IMR-90 (cell line): ENCODE results near the gene NGEF. TPM values are rescaled to one million over a fixed set of nuclear protein-coding genes. Genes with fewer than 3 reads are reported as not detected.

ENCODE experiments used
- ATAC-seq: fragments of 200-7000 bp; cut with Tn5 transposase; 2 replicates; pipeline ENCODE4 v1.9.1; 2020; ENCODE audit warnings: low read depth, mild to moderate bottlenecking, moderate library complexity
- BruUV-seq: library from RNA; stranded (reverse); fragments of 400-500 nt; replicated peaks from 2 replicates; lab custom pipeline; 2021; lab: Mats Ljungman, UMichigan
- CTCF ChIA-PET: fragments of 300-600 bp; formaldehyde crosslinking; extraction: SDS; loops from one replicate; lab custom pipeline; 2021; ENCODE audit warnings: antibody characterized with exemption; lab: Yijun Ruan, JAX
- POLR2A ChIA-PET: fragments of 300-600 bp; sonication (Branson Sonifier 250); formaldehyde crosslinking; loops from one replicate; lab custom pipeline; 2022; ENCODE audit warnings: antibody characterized with exemption; ENCODE audit not compliant: unreplicated experiment; lab: Charles Lee
- DNase-seq: peaks from one replicate; pipeline ENCODE4 v3.0.0; 2013
- H2AFZ ChIP-seq: replicated peaks from 2 replicates; pipeline ENCODE3; 2013; ENCODE audit warnings: low read length, mild to moderate bottlenecking; ENCODE audit not compliant: poor library complexity
- H2AK5ac ChIP-seq: 2 replicates; pipeline ENCODE4 v1.6.1; 2013; ENCODE audit warnings: low read depth, low read length, inconsistent platforms
- H2AK9ac ChIP-seq: replicated peaks from 2 replicates; pipeline ENCODE3; 2013; ENCODE audit warnings: mild to moderate bottlenecking, low read depth, low read length, moderate library complexity; ENCODE audit not compliant: poor library complexity
- H2BK120ac ChIP-seq: 2 replicates; pipeline ENCODE4 v1.6.1; 2013; ENCODE audit warnings: low read depth, low read length, inconsistent platforms
- H2BK15ac ChIP-seq: 3 replicates; pipeline ENCODE4 v1.6.1; 2013; ENCODE audit warnings: low read depth, low read length, inconsistent platforms
- H2BK20ac ChIP-seq: 2 replicates; pipeline ENCODE4 v1.6.1; 2013; ENCODE audit warnings: low read depth, mild to moderate bottlenecking, inconsistent platforms, low read length, moderate library complexity
- H2BK5ac ChIP-seq: 2 replicates; pipeline ENCODE4 v1.6.1; 2013; ENCODE audit warnings: mild to moderate bottlenecking, low read depth, low read length, inconsistent platforms; ENCODE audit not compliant: poor library complexity, severe bottlenecking
- H3K14ac ChIP-seq: replicated peaks from 2 replicates; pipeline ENCODE4 v1.6.1; 2013; ENCODE audit warnings: low read depth, low read length, inconsistent platforms
- H3K18ac ChIP-seq: 2 replicates; pipeline ENCODE4 v1.6.1; 2013; ENCODE audit warnings: low read depth, low read length, control low read depth
- H3K23ac ChIP-seq: 2 replicates; pipeline ENCODE4 v1.6.1; 2013; ENCODE audit warnings: low read depth, low read length, inconsistent platforms
- H3K27ac ChIP-seq: 2 replicates; pipeline ENCODE4 v1.5.1; 2013; ENCODE audit warnings: mild to moderate bottlenecking, control low read depth, low read length; ENCODE audit not compliant: insufficient read depth
- H3K27me3 ChIP-seq: 2 replicates; pipeline ENCODE4 v1.6.1; 2013; ENCODE audit warnings: low read length; ENCODE audit not compliant: control insufficient read depth, insufficient read depth
- H3K36me3 ChIP-seq: 2 replicates; pipeline ENCODE4 v1.6.1; 2013; ENCODE audit warnings: low read length, mixed read lengths; ENCODE audit not compliant: control insufficient read depth, insufficient read depth
- H3K4ac ChIP-seq: 2 replicates; pipeline ENCODE4 v1.6.1; 2013; ENCODE audit warnings: low read depth, low read length, inconsistent platforms
- H3K4me1 ChIP-seq: 2 replicates; pipeline ENCODE4 v1.6.1; 2013; ENCODE audit warnings: low read length, mixed read lengths; ENCODE audit not compliant: control insufficient read depth, insufficient read depth
- H3K4me2 ChIP-seq: 2 replicates; pipeline ENCODE4 v1.6.1; 2013; ENCODE audit warnings: low read depth, mild to moderate bottlenecking, control low read depth, low read length, moderate library complexity
- H3K4me3 ChIP-seq: 2 replicates; pipeline ENCODE4 v1.5.1; 2013; ENCODE audit warnings: low read depth, mild to moderate bottlenecking, control low read depth, low read length, moderate library complexity; ENCODE audit not compliant: insufficient read depth
- H3K56ac ChIP-seq: 2 replicates; pipeline ENCODE4 v1.6.1; 2013; ENCODE audit warnings: low read length, inconsistent platforms; ENCODE audit not compliant: insufficient read depth; ENCODE audit errors: extremely low read depth
- H3K79me1 ChIP-seq, 2 experiments: 2 replicates each; pipeline ENCODE4 v1.6.1; 2013; ENCODE audit warnings: low read length in 2 of 2, inconsistent platforms in 1 of 2, low read depth in 1 of 2
- H3K9ac ChIP-seq: 2 replicates; pipeline ENCODE4 v1.6.1; 2013; ENCODE audit warnings: low read depth, low read length, control low read depth
- H3K9me1 ChIP-seq: 2 replicates; pipeline ENCODE4 v1.6.1; 2013; ENCODE audit warnings: low read length, inconsistent platforms; ENCODE audit not compliant: insufficient read depth
- H3K9me3 ChIP-seq: 2 replicates; pipeline ENCODE4 v1.6.1; 2013; ENCODE audit warnings: low read length; ENCODE audit not compliant: control insufficient read depth, insufficient read depth
- H4K20me1 ChIP-seq: 2 replicates; pipeline ENCODE4 v1.6.1; 2013; ENCODE audit warnings: low read length, inconsistent platforms; ENCODE audit not compliant: insufficient read depth
- H4K5ac ChIP-seq: 2 replicates; pipeline ENCODE4 v1.6.1; 2013; ENCODE audit warnings: mild to moderate bottlenecking, low read depth, low read length, control low read depth
- H4K8ac ChIP-seq, 2 experiments: 2 replicates each; pipeline ENCODE4 v1.6.1; 2013; ENCODE audit warnings: low read depth in 2 of 2, low read length in 2 of 2, control low read depth in 1 of 2, inconsistent platforms in 1 of 2
- H4K91ac ChIP-seq: 2 replicates; pipeline ENCODE4 v1.6.1; 2013; ENCODE audit warnings: low read depth, low read length, inconsistent platforms; ENCODE audit not compliant: insufficient read depth
- BHLHE40 ChIP-seq: fragments of 150-350 bp; IDR thresholded peaks from 2 replicates; pipeline ENCODE4 v1.6.1; 2016; ENCODE audit warnings: mild to moderate bottlenecking, low read depth, low read length
- FOS ChIP-seq: fragments of 150-350 bp; IDR thresholded peaks from 2 replicates; pipeline ENCODE4 v1.6.1; 2016; ENCODE audit warnings: low read depth, low read length
- MAZ ChIP-seq: IDR thresholded peaks from 2 replicates; pipeline ENCODE4 v1.6.1; 2012; ENCODE audit warnings: low read depth, mild to moderate bottlenecking, low read length, improper control_type of control experiment, moderate library complexity, borderline replicate concordance
- POLR2A ChIP-seq: IDR thresholded peaks from 2 replicates; pipeline ENCODE4 v1.6.1; 2012; ENCODE audit warnings: mild to moderate bottlenecking, low read depth, low read length
- SMC3 ChIP-seq: fragments of 150-350 bp; IDR thresholded peaks from 2 replicates; pipeline ENCODE4 v1.6.1; 2016; ENCODE audit warnings: low read depth, mild to moderate bottlenecking, antibody characterized with exemption, low read length, moderate library complexity
- WGBS, 2 experiments: methylation state at CpG; one replicate each; pipeline versions ENCODE4 v1.1.5 to v1.1.7; 2013; ENCODE audit warnings: missing lambda C conversion rate in 2 of 2; ENCODE audit not compliant: insufficient read length in 1 of 2; ENCODE audit errors: extremely low coverage in 2 of 2; 5-methylcytosine and 5-hydroxymethylcytosine counted together
- dilution Hi-C: fragments of 300-500 bp; cut with HindIII; formaldehyde crosslinking; loops from one replicate; pipeline ENCODE4 v1.14.3; 2018; ENCODE audit warnings: low sequenced_read_pairs; ENCODE audit not compliant: unreplicated experiment
- in situ Hi-C: fragments of 300-500 bp; cut with MboI; formaldehyde crosslinking; loops from 3 replicates; pipeline ENCODE4 v1.14.3; 2019; ENCODE audit warnings: low sequenced_read_pairs, inconsistent platforms, mixed read lengths
- intact Hi-C: fragments of 100-400 bp; cut with micrococcal nuclease; formaldehyde crosslinking; loops from 2 replicates; pipeline ENCODE4 v1.10.0; 2022
- polyA plus RNA-seq, 3 experiments: library from polyadenylated mRNA; depleted of rRNA; stranded (reverse); fragments of >200 nt; gene quantifications; 2 replicates each; pipeline ENCODE4 v1.2.3, GENCODE V29; 2012; ENCODE audit warnings: low replicate concordance in 1 of 3
- total RNA-seq: library from RNA; depleted of rRNA; stranded (reverse); fragments of >200 nt; gene quantifications from 2 replicates; pipeline ENCODE4 v1.2.3, GENCODE V29; 2012
- TF ChIP-seq, protein P1 (sequence below): conservative IDR thresholded peaks from 2 replicates; pipeline ENCODE4 v1.5.1; 2012; ENCODE audit warnings: mild to moderate bottlenecking, low read depth, low read length, improper control_type of control experiment
- TF ChIP-seq, protein P2 (sequence below): fragments of 150-350 bp; IDR thresholded peaks from 2 replicates; pipeline ENCODE4 v1.6.1; 2016; ENCODE audit warnings: low read depth, mild to moderate bottlenecking, low read length, moderate library complexity, borderline replicate concordance

The NGEF gene
- total and polyA plus RNA-seq, 2 of the 4 experiments (the other 2 are of a cell fraction), result 1.1 to 1.7 TPM

DNA sequence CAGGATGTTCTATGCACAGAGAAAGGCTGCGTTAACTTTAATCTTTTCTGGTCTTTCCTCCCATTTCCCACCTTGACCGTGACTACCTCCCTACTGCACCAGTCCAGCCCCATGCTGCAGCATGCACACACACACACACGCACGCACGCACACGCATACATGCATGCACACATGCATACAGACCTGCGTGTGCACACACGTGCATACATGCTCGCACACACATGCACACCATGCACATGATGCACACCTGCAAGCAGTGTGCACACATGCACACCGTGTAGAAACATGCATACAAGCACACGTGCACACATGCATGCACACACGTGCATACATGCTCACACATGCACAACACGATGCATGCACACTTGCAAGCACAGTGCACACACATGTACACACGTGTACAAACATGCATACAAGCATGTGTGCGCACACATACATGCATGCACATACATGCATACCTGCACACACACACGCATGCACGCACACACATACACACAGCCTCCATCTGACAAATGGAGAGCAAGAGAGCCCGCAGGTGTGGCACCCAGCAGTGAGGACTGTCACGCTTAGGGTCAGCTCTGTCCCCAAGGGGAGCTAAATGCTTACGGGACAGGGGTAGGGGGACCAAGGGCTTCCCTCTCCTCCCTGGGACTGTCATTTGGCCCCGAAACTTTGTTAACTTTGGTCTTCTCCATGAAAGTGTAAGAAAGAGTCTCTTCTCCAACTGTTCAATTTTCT is 124.8 kb downstream of the NGEF start:
- ChIA-PET CTCF (no interaction called here), POLR2A (no interaction called here)
- no peaks in the 10 kb centered on the region for H3K36me3 ChIP-seq
- in situ Hi-C loops (no loop called here), dilution Hi-C loops (no loop called here), intact Hi-C loops (no loop called here)
- H2BK15ac ChIP-seq, result no peak overlapping the region
- BruUV-seq, result no TSS peak
- H3K4me2 ChIP-seq, result no peak overlapping the region
- no peak overlapping the region for H3K23ac ChIP-seq
- peaks cover 6% of the 10 kb centered on the region; the same call in 1 of the 2 replicates for H3K27me3 ChIP-seq
- no peak overlapping the region for H3K27ac ChIP-seq
- H3K4me3 ChIP-seq, result no peak overlapping the region
- TF ChIP-seq, protein P1, sequence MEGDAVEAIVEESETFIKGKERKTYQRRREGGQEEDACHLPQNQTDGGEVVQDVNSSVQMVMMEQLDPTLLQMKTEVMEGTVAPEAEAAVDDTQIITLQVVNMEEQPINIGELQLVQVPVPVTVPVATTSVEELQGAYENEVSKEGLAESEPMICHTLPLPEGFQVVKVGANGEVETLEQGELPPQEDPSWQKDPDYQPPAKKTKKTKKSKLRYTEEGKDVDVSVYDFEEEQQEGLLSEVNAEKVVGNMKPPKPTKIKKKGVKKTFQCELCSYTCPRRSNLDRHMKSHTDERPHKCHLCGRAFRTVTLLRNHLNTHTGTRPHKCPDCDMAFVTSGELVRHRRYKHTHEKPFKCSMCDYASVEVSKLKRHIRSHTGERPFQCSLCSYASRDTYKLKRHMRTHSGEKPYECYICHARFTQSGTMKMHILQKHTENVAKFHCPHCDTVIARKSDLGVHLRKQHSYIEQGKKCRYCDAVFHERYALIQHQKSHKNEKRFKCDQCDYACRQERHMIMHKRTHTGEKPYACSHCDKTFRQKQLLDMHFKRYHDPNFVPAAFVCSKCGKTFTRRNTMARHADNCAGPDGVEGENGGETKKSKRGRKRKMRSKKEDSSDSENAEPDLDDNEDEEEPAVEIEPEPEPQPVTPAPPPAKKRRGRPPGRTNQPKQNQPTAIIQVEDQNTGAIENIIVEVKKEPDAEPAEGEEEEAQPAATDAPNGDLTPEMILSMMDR, result no peak
- no peak for TF ChIP-seq FOS
- TF ChIP-seq BHLHE40, result no peak
- TF ChIP-seq, protein P2, sequence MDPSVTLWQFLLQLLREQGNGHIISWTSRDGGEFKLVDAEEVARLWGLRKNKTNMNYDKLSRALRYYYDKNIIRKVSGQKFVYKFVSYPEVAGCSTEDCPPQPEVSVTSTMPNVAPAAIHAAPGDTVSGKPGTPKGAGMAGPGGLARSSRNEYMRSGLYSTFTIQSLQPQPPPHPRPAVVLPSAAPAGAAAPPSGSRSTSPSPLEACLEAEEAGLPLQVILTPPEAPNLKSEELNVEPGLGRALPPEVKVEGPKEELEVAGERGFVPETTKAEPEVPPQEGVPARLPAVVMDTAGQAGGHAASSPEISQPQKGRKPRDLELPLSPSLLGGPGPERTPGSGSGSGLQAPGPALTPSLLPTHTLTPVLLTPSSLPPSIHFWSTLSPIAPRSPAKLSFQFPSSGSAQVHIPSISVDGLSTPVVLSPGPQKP, result no peak
- no peak for TF ChIP-seq SMC3
- TF ChIP-seq MAZ, result no peak
- TF ChIP-seq POLR2A, result no peak
- H3K56ac ChIP-seq, result no peak overlapping the region
- no peak overlapping the region for H3K9ac ChIP-seq
- ATAC-seq (no peak), DNase-seq (no peak)
- H2AFZ ChIP-seq, result peak overlapping the region; percentile 44
- H3K4me1 ChIP-seq, result peaks cover 1% of the 10 kb centered on the region; the same call in 1 of the 2 replicates
- no peak overlapping the region for H2BK5ac ChIP-seq
- no peak overlapping the region for H3K14ac ChIP-seq
- H3K4ac ChIP-seq, result no peak overlapping the region
- 86% methylated on average over 13 of the region's 21 CpGs; no CpG with 5 or more reads in 1 of the 2 experiments for WGBS, 2 experiments
- no peak overlapping the region for H2AK5ac ChIP-seq
- H4K5ac ChIP-seq, result no peak overlapping the region
- no peak overlapping the region for H4K91ac ChIP-seq
- H3K18ac ChIP-seq, result no peak overlapping the region
- no peak overlapping the region for H2AK9ac ChIP-seq
- no peaks in the 10 kb centered on the region for H4K20me1 ChIP-seq
- no peak overlapping the region for H4K8ac ChIP-seq
- no peaks in the 10 kb centered on the region for H3K9me3 ChIP-seq
- H2BK20ac ChIP-seq, result no peak overlapping the region
- peaks cover 10% of the 10 kb centered on the region; the same call in 1 of the 2 replicates for H3K9me1 ChIP-seq
- H3K79me1 ChIP-seq, result no peaks in the 10 kb centered on the region
- H2BK120ac ChIP-seq, result no peak overlapping the region
